CD4-positive, alpha-beta T cell (primary cell): ENCODE data around the gene CLDN3. TPM values are rescaled to one million over a fixed set of nuclear protein-coding genes. Genes with fewer than 3 reads are reported as not detected.
"Not testable (repeated sequence)": the region's sequence is repeated elsewhere in the genome, so short reads cannot be mapped to it uniquely, and the experiment has no call there.

Source experiments
- ATAC-seq: fragments of 200-7000 bp; cut with Tn5 transposase; one replicate; pipeline ENCODE4 v1.10.0; 2022; ENCODE audit warnings: mild to moderate bottlenecking; ENCODE audit not compliant: poor library complexity
- CTCF ChIA-PET: fragments of 350-600 bp; sonication (Branson Sonifier 250); formaldehyde crosslinking; loops from one replicate; lab custom pipeline; 2021; ENCODE audit warnings: antibody characterized with exemption, inconsistent platforms; lab: Charles Lee
- POLR2A ChIA-PET: fragments of 350-600 bp; sonication (Branson Sonifier 250); formaldehyde crosslinking; loops from one replicate; lab custom pipeline; 2021; ENCODE audit warnings: antibody characterized with exemption, inconsistent platforms; lab: Charles Lee
- DNase-seq, 14 experiments: peaks; one replicate each; pipeline ENCODE4 v3.0.0-alpha.2; 2013 to 2020; ENCODE audit warnings: mixed read lengths in 2 of 14
- H3K27ac ChIP-seq, 2 donors: one replicate each; pipeline versions ENCODE4 v1.5.1 to v1.7.0; 2013; ENCODE audit warnings: low read length in 2 of 2, low read depth in 1 of 2, mild to moderate bottlenecking in 1 of 2
- H3K27me3 ChIP-seq, 2 experiments: 1 replicate in 1 of 2; 2 replicates in 1 of 2; pipeline versions ENCODE4 v1.6.1 to v1.7.0; 2013; ENCODE audit warnings: low read length in 2 of 2, control low read depth in 1 of 2, mild to moderate bottlenecking in 1 of 2, moderate library complexity in 1 of 2; ENCODE audit not compliant: insufficient read depth in 2 of 2, control insufficient read depth in 1 of 2
- H3K36me3 ChIP-seq: one replicate; pipeline ENCODE4 v1.6.1; 2013; ENCODE audit warnings: low read length, control low read depth; ENCODE audit not compliant: insufficient read depth
- H3K4me1 ChIP-seq: one replicate; pipeline ENCODE4 v1.6.1; 2013; ENCODE audit warnings: low read length, control low read depth; ENCODE audit not compliant: insufficient read depth
- H3K4me3 ChIP-seq: one replicate; pipeline ENCODE4 v1.5.1; 2013; ENCODE audit warnings: mild to moderate bottlenecking, low read length, moderate library complexity
- H3K9me3 ChIP-seq, 2 experiments: 1 replicate in 1 of 2; 2 replicates in 1 of 2; pipeline versions ENCODE4 v1.6.1 to v1.7.0; 2013; ENCODE audit warnings: low read length in 2 of 2, mild to moderate bottlenecking in 2 of 2, control low read depth in 1 of 2, moderate library complexity in 1 of 2; ENCODE audit not compliant: control insufficient read depth in 1 of 2, insufficient read depth in 1 of 2
- H3K27ac Mint-ChIP-seq: one replicate; pipeline ENCODE4 v1.8.0; 2020; ENCODE audit warnings: mixed read lengths
- H3K27me3 Mint-ChIP-seq: one replicate; pipeline ENCODE4 v1.8.0; 2021; ENCODE audit warnings: mixed read lengths
- H3K36me3 Mint-ChIP-seq: one replicate; pipeline ENCODE4 v1.8.0; 2021; ENCODE audit warnings: low read depth, mixed read lengths
- H3K4me1 Mint-ChIP-seq: one replicate; pipeline ENCODE4 v1.8.0; 2021; ENCODE audit warnings: low read depth, mixed read lengths
- H3K4me3 Mint-ChIP-seq: one replicate; pipeline ENCODE4 v1.8.0; 2020; ENCODE audit warnings: mild to moderate bottlenecking, mixed read lengths
- H3K9me3 Mint-ChIP-seq: one replicate; pipeline ENCODE4 v1.8.0; 2020; ENCODE audit warnings: mixed read lengths
- intact Hi-C, 2 experiments: fragments of 100-400 bp; cut with DNase I in 1 of 2; cut with micrococcal nuclease in 1 of 2; formaldehyde crosslinking; loops; one replicate each; pipeline versions ENCODE4 v1.15.1 to v1.9.0; 2023 to 2025; cut with DNase I, micrococcal nuclease
- total RNA-seq, 174 experiments: library from RNA in 2 of 174; stranded (reverse) in 2 of 174; gene quantifications; one replicate each; pipeline ENCODE4 v1.2.3 and lab custom pipeline; 2021 to 2026
- TF ChIP-seq, protein P1 (sequence below): fragments of 200-600 bp; IDR thresholded peaks from one replicate; pipeline ENCODE4 v1.8.0; 2022; ENCODE audit warnings: antibody characterized with exemption, mild to moderate bottlenecking

The CLDN3 gene
- total RNA-seq, 2 experiments from 2014 or later: not detected

DNA sequence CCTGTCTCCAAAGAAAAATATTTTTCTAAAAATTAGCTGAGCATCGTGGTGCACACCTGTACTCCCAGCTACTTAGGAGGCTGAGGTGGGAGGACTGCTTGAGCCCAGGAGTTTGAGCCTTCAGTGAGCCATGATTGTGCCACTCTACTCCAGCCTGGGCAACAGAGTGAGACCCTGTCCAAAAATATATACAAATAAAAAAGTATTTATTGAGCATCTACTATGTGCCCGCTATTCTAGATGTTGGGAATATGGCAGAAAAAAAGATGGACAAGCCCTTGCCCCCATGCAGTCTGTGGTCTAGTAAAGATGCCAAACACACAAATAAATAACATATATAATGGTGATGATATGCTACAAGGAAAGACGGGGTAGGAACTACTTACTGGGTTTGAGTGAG is 46.3 kb downstream of the CLDN3 start:
- Mint-ChIP-seq H3K27ac (no peak overlapping the region), H3K4me1 (peaks cover 7% of the 10 kb centered on the region), H3K36me3 (no peaks in the 10 kb centered on the region), H3K9me3 (no peaks in the 10 kb centered on the region), H3K4me3 (no peak overlapping the region), H3K27me3 (peaks cover 13% of the 10 kb centered on the region)
- Histone ChIP-seq H3K27me3 (peaks cover 6 to 11% of the 10 kb centered on the region in 2 experiments), H3K4me1 (peaks cover 18% of the 10 kb centered on the region), H3K27ac (no peak overlapping the region), H3K9me3 (no peaks in the 10 kb centered on the region), H3K4me3 (no peak overlapping the region), H3K36me3 (no peaks in the 10 kb centered on the region)
- intact Hi-C loops: no loop called here
- DNase-seq (no peak), ATAC-seq (no peak)
- TF ChIP-seq, protein P1, sequence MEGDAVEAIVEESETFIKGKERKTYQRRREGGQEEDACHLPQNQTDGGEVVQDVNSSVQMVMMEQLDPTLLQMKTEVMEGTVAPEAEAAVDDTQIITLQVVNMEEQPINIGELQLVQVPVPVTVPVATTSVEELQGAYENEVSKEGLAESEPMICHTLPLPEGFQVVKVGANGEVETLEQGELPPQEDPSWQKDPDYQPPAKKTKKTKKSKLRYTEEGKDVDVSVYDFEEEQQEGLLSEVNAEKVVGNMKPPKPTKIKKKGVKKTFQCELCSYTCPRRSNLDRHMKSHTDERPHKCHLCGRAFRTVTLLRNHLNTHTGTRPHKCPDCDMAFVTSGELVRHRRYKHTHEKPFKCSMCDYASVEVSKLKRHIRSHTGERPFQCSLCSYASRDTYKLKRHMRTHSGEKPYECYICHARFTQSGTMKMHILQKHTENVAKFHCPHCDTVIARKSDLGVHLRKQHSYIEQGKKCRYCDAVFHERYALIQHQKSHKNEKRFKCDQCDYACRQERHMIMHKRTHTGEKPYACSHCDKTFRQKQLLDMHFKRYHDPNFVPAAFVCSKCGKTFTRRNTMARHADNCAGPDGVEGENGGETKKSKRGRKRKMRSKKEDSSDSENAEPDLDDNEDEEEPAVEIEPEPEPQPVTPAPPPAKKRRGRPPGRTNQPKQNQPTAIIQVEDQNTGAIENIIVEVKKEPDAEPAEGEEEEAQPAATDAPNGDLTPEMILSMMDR: no peak
- ChIA-PET POLR2A (no interaction called here), CTCF (interaction anchor here (5.4 kb wide), 1 partner anchor 117 kb away, joined by 41 read pairs; no protein-coding TSS in a partner anchor)

DNA sequence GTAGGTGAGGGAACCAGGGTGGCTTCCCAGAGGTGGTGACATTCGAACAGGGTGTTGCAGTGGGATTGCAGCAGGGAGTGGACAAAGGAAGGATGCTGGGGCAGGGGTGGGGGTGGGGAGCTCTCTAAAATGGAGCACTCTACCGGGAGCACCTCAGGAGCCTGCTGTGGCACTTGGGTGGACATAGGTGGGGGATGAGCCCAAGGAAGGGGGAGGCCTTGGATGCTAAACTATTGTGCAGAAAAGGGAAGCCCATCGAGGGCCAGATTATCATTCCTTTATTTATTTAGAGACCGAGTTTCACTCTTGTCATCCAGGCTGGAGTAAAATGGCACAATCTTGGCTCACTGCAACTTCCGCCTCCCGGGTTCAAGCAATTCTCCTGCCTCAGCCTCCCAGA is 47.3 kb downstream of the CLDN3 start:
- Mint-ChIP-seq H3K27me3 (peaks cover 8% of the 10 kb centered on the region), H3K36me3 (no peaks in the 10 kb centered on the region), H3K4me3 (no peak overlapping the region), H3K9me3 (no peaks in the 10 kb centered on the region), H3K4me1 (peaks cover 13% of the 10 kb centered on the region), H3K27ac (no peak overlapping the region)
- no peak for DNase-seq
- H3K27ac ChIP-seq: no peak overlapping the region
- ATAC-seq: no peak
- H3K9me3 ChIP-seq: no peaks in the 10 kb centered on the region
- no peaks in the 10 kb centered on the region for H3K36me3 ChIP-seq
- ChIA-PET CTCF (interaction anchor here (5.4 kb wide), 1 partner anchor 116 kb away, joined by 41 read pairs; no protein-coding TSS in a partner anchor), POLR2A (no interaction called here)
- H3K4me1 ChIP-seq: peaks cover 28% of the 10 kb centered on the region
- TF ChIP-seq, protein P1: no peak
- intact Hi-C loops: no loop called here
- H3K27me3 ChIP-seq: peaks cover 6 to 8% of the 10 kb centered on the region in 2 experiments
- H3K4me3 ChIP-seq: no peak overlapping the region

DNA sequence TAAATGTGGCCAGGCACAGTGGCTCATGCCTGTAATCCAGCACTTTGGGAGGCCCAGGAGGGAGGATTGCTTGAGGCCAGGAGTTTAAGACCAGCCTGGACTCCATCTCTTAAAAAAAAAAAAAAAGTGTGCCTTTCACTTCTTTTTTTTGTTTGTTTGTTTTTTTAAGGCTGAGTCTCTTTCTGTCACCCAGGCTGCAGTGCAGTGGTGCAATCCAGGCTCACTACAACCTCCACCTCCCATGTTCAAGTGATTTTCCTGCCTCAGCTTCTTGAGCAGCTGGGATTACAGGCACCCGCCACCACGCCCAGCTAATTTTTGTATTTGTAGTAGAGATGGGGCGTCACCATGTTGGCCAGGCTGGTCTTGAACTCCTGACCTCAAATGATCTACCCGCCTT is 47.9 kb downstream of the CLDN3 start:
- H3K27ac Mint-ChIP-seq, H3K36me3 Mint-ChIP-seq, POLR2A ChIA-PET: not testable (repeated sequence)

DNA sequence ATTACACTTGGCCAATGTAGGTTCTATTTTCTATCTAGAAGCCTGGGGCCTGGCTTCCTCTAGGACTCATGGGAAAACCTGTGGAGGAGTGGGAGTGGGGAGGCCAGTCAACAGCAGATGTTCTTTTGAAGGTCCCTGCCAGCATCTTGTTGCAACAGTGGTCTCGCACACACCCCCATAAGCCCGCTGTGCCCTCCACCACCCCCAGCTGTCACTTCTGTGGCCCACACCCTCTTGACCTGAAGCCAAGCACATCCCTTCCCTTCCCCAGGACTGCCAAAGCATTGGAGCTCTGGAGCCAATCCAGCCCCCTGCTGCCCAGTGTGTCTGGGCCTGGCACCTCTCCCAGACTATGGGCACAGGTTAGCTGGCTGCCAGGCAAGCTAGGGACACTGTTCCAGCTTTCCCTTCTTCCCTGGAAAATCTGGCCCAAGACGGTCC is 48.7 kb downstream of the CLDN3 start:
- Mint-ChIP-seq H3K4me1 (peaks cover 16% of the 10 kb centered on the region), H3K27ac (no peak overlapping the region), H3K36me3 (no peaks in the 10 kb centered on the region), H3K27me3 (peaks cover 8% of the 10 kb centered on the region), H3K9me3 (no peaks in the 10 kb centered on the region), H3K4me3 (peak overlapping the region; percentile 71)
- TF ChIP-seq, protein P1: no peak
- POLR2A ChIA-PET: no interaction called here
- intact Hi-C loops: loop anchor here in 1 of 2 experiments (2.0 kb wide), 1 partner anchor 39 kb away; the partner anchor contains the start of genes BUD23 and DNAJC30
- no peaks in the 10 kb centered on the region for H3K36me3 ChIP-seq
- no peak overlapping the region for H3K27ac ChIP-seq
- H3K4me3 ChIP-seq: no peak overlapping the region
- DNase-seq: no peak
- ATAC-seq: no peak
- H3K27me3 ChIP-seq: peaks cover under 1 to 5% of the 10 kb centered on the region in 2 experiments
- peaks cover 40% of the 10 kb centered on the region for H3K4me1 ChIP-seq
- H3K9me3 ChIP-seq: no peaks in the 10 kb centered on the region
- CTCF ChIA-PET: interaction anchor here (0.9 to 2.3 kb wide), 3 partner anchors 10 to 114 kb away, joined by 3 to 13 read pairs (median 5); no protein-coding TSS in a partner anchor

More for the DNA sequence above, 47.9 kb downstream of the CLDN3 start:
- peaks cover 16% of the 10 kb centered on the region for H3K4me1 Mint-ChIP-seq
- H3K36me3 ChIP-seq, intact Hi-C loops, H3K27me3 Mint-ChIP-seq, DNase-seq, ATAC-seq, H3K27me3 ChIP-seq, H3K27ac ChIP-seq, H3K4me3 ChIP-seq, H3K9me3 Mint-ChIP-seq, H3K9me3 ChIP-seq: not testable (repeated sequence)
- CTCF ChIA-PET: interaction anchor here (0.9 to 5.4 kb wide), 2 partner anchors 11 to 115 kb away, joined by 3 to 41 read pairs; no protein-coding TSS in a partner anchor
- peak overlapping the region; percentile 25 for H3K4me3 Mint-ChIP-seq
- H3K4me1 ChIP-seq: peaks cover 34% of the 10 kb centered on the region

DNA sequence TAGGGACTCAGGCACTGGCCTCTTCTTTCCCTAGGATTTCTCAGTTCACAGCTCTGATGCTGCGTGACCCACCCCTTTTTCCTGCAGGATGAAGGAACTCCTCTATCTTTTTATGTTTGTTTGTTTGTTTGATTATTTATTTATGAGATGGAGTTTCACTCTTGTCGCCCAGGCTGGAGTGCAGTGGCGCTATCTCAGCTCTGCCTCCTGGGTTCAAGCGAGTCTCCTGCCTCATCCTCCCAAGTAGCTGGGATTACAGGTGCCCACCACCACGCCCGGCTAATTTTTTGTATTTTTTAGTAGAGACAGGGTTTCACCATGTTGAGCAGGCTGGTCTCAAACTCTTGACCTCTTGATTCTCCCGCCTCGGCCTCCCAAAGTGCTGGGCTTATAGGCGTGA is 49.6 kb downstream of the CLDN3 start:
- H3K27me3 Mint-ChIP-seq, H3K9me3 ChIP-seq, DNase-seq, H3K36me3 Mint-ChIP-seq, H3K4me3 ChIP-seq, H3K27ac ChIP-seq, H3K27me3 ChIP-seq, H3K36me3 ChIP-seq, POLR2A ChIA-PET, H3K9me3 Mint-ChIP-seq, ATAC-seq: not testable (repeated sequence)
- intact Hi-C loops: loop anchor here (1.0 to 2.0 kb wide), 3 partner anchors 18 to 38 kb away; partner anchors contain the start of genes BUD23 (in 2 of the 2), DNAJC30 (in 2 of the 2) and ABHD11 (in 1 of the 2)
- CTCF ChIA-PET: interaction anchor here (1.5 to 2.3 kb wide), 2 partner anchors 14 to 113 kb away, joined by 5 to 13 read pairs; no protein-coding TSS in a partner anchor
- Mint-ChIP-seq H3K4me1 (peaks cover 16% of the 10 kb centered on the region), H3K4me3 (peak overlapping the region; percentile 86), H3K27ac (peak overlapping the region; percentile 49)
- peaks cover 44% of the 10 kb centered on the region for H3K4me1 ChIP-seq
